ENCODE data around the gene SMYD3. TPM values are rescaled to one million over a fixed set of nuclear protein-coding genes. Genes with fewer than 3 reads are reported as not detected.

The SMYD3 gene
- total RNA-seq, 1 donor, result 45.5 TPM

GRCh38 chr1:246297279-246298265 lies 209.5 kb downstream of the SMYD3 start:
- DNase-seq (ENCODE audit: low read depth), result no peak
- TF ChIP-seq CTCF (IDR thresholded peaks at IDR 0.05; ENCODE audit: insufficient read depth, low read length), result no peak

GRCh38 chr1:246295968-246296367 lies 211.1 kb downstream of the SMYD3 start:
- no peak overlapping the region for H3K4me3 ChIP-seq (ENCODE audit: low read depth, low read length)
- DNase-seq (ENCODE audit: low read depth), result no peak
- no peak for TF ChIP-seq CTCF (IDR thresholded peaks at IDR 0.05; ENCODE audit: insufficient read depth, low read length)

More at GRCh38 chr1:246297279-246298265, 209.5 kb downstream of the SMYD3 start:
- H3K4me3 ChIP-seq (ENCODE audit: low read depth, low read length), result no peak overlapping the region

GRCh38 chr1:246295340-246295739 lies 211.7 kb downstream of the SMYD3 start:
- H3K4me3 ChIP-seq (ENCODE audit: low read depth, low read length), result no peak overlapping the region
- no peak for TF ChIP-seq CTCF (IDR thresholded peaks at IDR 0.05; ENCODE audit: insufficient read depth, low read length)
- no peak for DNase-seq (ENCODE audit: low read depth)

GRCh38 chr1:246294263-246294662 lies 212.8 kb downstream of the SMYD3 start:
- no peak for TF ChIP-seq CTCF (IDR thresholded peaks at IDR 0.05; ENCODE audit: insufficient read depth, low read length)
- no peak overlapping the region for H3K4me3 ChIP-seq (ENCODE audit: low read depth, low read length)
- DNase-seq (ENCODE audit: low read depth), result no peak

GRCh38 chr1:246293366-246294121 lies 213.5 kb downstream of the SMYD3 start:
- no peak for TF ChIP-seq CTCF (IDR thresholded peaks at IDR 0.05; ENCODE audit: insufficient read depth, low read length)
- H3K4me3 ChIP-seq (ENCODE audit: low read depth, low read length), result no peak overlapping the region
- no peak for DNase-seq (ENCODE audit: low read depth)

GRCh38 chr1:246292571-246292970 lies 214.5 kb downstream of the SMYD3 start:
- no peak overlapping the region for H3K4me3 ChIP-seq (ENCODE audit: low read depth, low read length)
- DNase-seq (ENCODE audit: low read depth), result no peak
- no peak for TF ChIP-seq CTCF (IDR thresholded peaks at IDR 0.05; ENCODE audit: insufficient read depth, low read length)

Measured in fibroblast of the aortic adventitia (primary cell).